ENCODE measurements around the gene SPIN4. TPM values are rescaled to one million over a fixed set of nuclear protein-coding genes. Genes with fewer than 3 reads are reported as not detected.

Gene SPIN4
- 1.4 and 1.8 TPM in 2 replicates for total RNA-seq

DNA sequence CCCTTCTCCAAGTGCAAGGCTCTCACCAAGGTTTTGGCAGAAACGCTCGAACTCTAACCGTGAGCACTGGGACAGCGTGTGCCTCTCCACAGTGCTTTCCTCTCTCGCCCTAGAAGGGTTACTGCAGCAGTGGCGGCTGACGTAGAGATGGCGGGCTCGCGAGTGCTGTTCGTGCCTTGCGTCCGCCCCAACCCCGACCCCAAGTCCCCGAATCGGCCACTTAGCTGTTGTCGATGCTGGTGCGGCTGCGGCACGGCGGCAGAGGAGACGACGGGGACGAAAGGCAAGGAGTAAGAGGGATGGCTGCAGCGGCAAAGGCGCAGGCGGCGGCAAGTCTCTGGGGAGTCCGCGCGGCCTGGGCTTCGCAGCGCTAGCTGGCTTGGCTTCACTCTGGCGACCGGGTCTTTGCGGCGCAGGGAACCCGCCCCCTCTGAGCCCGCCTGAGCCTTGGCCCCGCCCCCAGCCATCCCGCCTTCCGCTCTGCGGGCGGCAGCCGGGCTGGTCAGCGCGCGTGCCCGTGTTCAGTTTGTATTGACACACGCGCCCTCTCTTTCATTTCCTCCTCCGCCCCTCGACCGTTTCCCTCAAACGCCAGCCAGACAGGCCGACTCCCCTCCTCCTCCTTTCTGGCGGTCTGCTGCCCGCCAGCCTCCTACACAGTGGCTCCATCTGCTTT, at the start of gene SPIN4:
TSS of gene SPIN4 (minus strand) at position 392 of the 676 bp plus-strand sequence. CDS start 513 bp downstream, outside the sequence.

Measured in endothelial cell of coronary artery (primary cell).